Inferior parietal cortex (tissue), 1 donor: ENCODE data around the gene CCL26.
"Not testable (repeated sequence)": the region's sequence is repeated elsewhere in the genome, so short reads cannot be mapped to it uniquely, and the experiment has no call there.

ENCODE experiments used
- DNase-seq: peaks from one replicate; pipeline ENCODE4 v3.0.0-alpha.2; 2016; ENCODE audit errors: extremely low spot score

CCL26 gene

GRCh38 chr7:75738975-75739795 lies 32.8 kb downstream of the CCL26 start:
- peak; percentile 97 for DNase-seq

- DNase-seq: no peak
Observed at GRCh38 chr7:75738604-75738974, 33.4 kb downstream of the CCL26 start, which contains the start of gene HIP1. HIP1 (minus strand) TSS chr7:75738941; CDS start chr7:75738920, 21 bp downstream.

DNA sequence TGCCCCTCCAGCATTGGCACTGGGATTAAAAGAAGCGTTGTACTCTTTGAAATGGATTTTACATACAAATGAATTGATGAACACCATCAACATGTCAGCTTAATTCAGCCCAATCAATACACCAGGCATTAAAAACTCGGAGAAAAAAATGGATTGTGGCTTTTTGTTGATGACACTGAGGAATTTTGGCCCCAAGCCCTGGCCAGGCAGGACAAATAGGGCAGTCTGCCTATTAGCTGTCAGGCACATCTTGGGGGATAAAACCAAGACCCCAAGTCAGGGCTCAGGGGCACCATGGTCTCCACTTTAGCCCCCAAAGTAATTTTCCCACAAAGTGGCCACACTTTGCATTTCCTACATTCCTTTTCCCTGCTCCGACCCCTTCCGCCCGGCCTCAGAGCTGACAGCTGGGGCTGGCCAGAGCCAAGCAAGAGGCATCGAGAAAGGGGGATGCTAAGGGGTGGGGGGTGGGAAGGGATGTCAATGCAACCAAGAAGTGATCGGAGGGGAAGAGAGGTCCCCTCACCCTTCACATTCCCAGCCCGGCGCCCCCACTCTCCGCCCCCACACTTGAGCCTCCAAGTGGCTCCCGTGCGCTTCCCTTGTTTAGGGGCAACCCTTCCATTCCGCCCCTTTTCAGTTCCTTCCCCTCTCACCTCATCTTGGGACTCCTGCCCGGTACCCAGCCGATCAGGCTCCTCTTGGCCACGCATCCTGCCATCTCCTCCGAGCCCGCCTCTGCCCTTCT lies 34.0 kb downstream of the CCL26 start:
- peak; percentile 18 for DNase-seq

GRCh38 chr7:75735581-75736350 lies 36.2 kb downstream of the CCL26 start:
- DNase-seq: no peak

- no peak for DNase-seq
Observed at GRCh38 chr7:75734586-75735458, 37.2 kb downstream of the CCL26 start.

DNA sequence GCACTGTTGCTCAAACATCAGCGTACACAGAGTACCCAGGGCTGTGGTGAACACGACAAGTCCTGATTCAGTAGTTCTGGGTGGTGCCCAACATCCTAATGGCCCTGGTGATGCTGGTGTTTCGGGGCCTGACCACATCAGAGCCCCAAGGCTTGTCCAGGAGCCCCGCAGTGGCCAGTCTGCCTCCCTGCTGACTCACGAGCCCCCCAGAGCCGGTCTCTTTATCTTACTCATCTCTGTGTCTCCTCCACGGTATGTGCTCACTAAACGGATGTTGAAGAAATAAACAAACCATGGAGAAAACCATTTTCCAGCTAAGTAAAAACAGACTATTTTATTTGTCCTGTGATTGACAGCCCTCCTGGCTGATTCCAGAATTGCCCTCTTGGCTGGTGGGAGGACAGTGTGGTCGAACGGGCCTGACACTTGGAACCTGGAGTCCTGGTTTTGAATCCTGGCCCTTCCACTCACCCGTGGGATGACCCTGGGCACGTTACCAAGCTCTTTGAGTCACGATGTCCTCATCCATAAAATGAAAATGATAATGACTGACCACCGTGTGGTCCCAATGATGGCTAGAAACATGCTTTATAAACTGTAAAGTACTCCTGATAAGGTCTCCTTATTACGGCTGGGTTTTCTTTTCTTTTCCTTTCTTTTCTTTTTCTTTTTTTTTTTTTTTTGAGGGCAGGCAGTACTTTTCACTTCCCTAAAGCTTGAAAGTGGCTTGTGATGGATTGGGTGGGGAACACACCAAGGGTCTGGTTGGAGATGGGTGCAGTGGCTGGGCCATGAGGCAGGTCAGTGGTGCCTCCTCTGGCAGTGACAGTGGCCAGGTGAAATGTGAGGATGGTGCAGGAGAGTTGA lies 39.0 kb downstream of the CCL26 start:
- no peak for DNase-seq

GRCh38 chr7:75732016-75732521 lies 39.9 kb downstream of the CCL26 start:
- no peak for DNase-seq

DNA sequence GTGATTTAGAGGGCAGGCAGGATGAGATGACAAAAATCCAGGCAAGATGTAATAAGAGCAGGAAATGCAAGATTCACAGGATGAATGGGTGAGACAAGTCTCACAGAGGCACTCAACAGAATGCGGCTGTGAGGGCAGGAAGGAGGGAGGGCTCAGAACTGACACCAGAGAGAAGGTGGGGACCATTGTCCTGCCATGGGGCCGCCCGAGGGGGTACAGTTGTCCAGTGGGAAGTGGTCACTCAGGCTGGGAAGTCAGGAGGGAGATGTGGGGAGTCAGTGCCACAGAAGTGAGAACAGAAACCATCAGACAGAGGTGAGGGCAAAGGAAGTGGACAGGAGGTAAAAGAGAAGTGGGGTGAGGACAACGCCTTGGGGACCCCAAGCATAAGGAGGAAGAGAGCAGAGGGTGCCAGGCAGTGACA lies 42.1 kb downstream of the CCL26 start:
- no peak for DNase-seq

DNA sequence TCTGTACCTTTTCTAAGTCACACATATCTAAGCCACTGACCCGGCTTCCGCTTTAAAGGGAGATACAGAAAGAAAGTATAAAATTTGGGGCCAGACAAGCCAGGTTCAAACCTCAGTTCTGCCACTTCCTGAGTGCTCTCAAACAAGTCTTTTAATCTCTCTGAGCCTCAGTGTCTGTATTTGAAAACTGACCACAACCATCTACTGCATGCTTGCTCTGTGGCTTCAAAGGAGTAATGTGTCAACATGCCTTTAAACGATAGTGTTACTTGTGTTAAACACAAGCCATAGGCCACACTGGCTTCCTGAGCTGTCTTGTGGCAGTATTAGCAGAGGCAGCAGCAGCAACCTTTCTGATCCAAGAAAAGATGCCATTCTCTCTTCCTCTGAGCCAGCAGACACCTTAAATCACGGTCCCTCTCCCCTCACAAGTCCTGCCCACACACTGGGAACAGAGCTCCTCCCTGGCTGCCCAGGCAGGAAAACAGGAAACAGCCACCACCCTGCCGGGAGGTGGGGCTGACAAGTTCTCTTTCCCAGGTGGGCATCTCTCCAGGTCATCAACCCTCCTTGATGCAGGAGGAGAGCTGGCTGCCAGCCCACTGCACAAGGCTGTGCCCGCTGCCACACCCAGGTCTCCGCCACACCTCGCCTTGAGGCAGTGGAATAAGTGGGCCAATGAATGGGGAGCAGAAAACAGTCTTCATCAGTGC lies 44.0 kb downstream of the CCL26 start:
- no peak for DNase-seq

GRCh38 chr7:75727351-75727750 lies 44.7 kb downstream of the CCL26 start:
- not testable (repeated sequence) for DNase-seq

GRCh38 chr7:75725306-75725705 lies 46.7 kb downstream of the CCL26 start:
- DNase-seq: no peak

- DNase-seq: no peak
Observed at GRCh38 chr7:75723444-75723843, 48.6 kb downstream of the CCL26 start.

GRCh38 chr7:75722373-75722772 lies 49.6 kb downstream of the CCL26 start:
- DNase-seq: no peak

DNA sequence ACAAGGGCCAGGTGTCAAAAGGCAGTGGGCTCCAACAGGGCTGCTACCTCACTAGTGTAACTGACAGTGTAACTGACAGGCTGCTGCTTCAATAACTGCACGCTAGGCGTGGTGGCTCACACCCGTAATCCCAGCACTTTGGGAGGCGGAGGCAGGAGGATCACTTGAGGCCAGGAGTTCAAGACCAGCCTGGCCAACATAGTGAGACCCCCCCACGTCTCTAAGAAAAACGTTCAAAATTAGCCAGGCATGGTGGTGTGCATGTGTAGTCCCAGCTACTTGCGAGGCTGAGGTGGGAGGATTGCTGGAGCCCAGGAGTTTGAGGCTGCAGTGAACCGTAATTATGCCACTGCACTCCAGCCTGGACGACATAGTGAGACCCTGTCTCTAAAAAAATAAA lies 50.1 kb downstream of the CCL26 start:
- not testable (repeated sequence) for DNase-seq

DNA sequence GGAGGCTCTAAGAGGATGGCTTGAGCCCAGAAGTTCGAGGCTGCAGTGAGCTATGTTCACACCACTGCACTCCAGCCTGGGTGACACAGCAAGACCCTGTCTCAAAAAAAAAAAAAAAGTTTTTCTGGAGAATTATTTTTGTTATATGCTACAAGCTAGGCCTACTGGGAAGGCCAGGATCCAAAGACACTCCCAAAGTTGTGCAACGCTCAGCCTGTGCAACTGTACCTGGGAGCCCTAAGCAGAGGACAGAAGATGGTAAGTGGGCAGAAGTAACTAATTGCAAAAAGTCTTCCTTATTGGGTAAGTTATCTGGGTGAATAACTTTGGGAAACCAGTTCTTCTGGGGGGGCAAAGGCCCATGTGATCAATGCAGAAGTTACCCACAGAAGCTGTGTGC lies 50.6 kb downstream of the CCL26 start:
- DNase-seq: no peak

DNA sequence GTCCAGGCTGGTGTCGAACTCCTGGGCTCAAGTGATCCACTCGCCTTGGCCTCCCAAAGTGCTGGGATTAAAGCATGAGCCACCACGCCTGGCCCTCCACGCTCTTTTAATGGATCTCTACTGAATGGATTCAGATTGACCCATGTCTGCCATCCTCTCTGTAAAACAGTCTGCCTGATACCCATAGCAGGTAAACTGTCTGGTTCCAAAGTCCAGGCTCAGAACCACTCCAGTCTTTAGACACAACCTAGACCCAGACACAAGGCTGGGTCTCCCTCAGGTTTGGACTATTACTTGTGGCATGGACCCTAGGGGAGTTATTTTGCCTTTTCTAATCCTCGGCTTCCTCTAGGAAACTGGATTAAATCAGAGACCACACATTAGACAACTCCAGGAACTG lies 52.4 kb downstream of the CCL26 start:
- DNase-seq: no peak
